IMR-90 (cell line): ENCODE data around the gene TEX22. TPM values are rescaled to one million over a fixed set of nuclear protein-coding genes. Genes with fewer than 3 reads are reported as not detected.

Experiments used
- ATAC-seq: fragments of 200-7000 bp; cut with Tn5 transposase; 2 replicates; pipeline ENCODE4 v1.9.1; 2020; ENCODE audit warnings: low read depth, mild to moderate bottlenecking, moderate library complexity
- BruUV-seq: library from RNA; stranded (reverse); fragments of 400-500 nt; replicated peaks from 2 replicates; lab custom pipeline; 2021; lab: Mats Ljungman, UMichigan
- CTCF ChIA-PET: fragments of 300-600 bp; formaldehyde crosslinking; extraction: SDS; loops from one replicate; lab custom pipeline; 2021; ENCODE audit warnings: antibody characterized with exemption; lab: Yijun Ruan, JAX
- POLR2A ChIA-PET: fragments of 300-600 bp; sonication (Branson Sonifier 250); formaldehyde crosslinking; loops from one replicate; lab custom pipeline; 2022; ENCODE audit warnings: antibody characterized with exemption; ENCODE audit not compliant: unreplicated experiment; lab: Charles Lee
- DNase-seq: peaks from one replicate; pipeline ENCODE4 v3.0.0; 2013
- H2AFZ ChIP-seq: replicated peaks from 2 replicates; pipeline ENCODE3; 2013; ENCODE audit warnings: low read length, mild to moderate bottlenecking; ENCODE audit not compliant: poor library complexity
- H2AK5ac ChIP-seq: 2 replicates; pipeline ENCODE4 v1.6.1; 2013; ENCODE audit warnings: low read depth, low read length, inconsistent platforms
- H2AK9ac ChIP-seq: replicated peaks from 2 replicates; pipeline ENCODE3; 2013; ENCODE audit warnings: mild to moderate bottlenecking, low read depth, low read length, moderate library complexity; ENCODE audit not compliant: poor library complexity
- H2BK120ac ChIP-seq: 2 replicates; pipeline ENCODE4 v1.6.1; 2013; ENCODE audit warnings: low read depth, low read length, inconsistent platforms
- H2BK15ac ChIP-seq: 3 replicates; pipeline ENCODE4 v1.6.1; 2013; ENCODE audit warnings: low read depth, low read length, inconsistent platforms
- H2BK20ac ChIP-seq: 2 replicates; pipeline ENCODE4 v1.6.1; 2013; ENCODE audit warnings: low read depth, mild to moderate bottlenecking, inconsistent platforms, low read length, moderate library complexity
- H2BK5ac ChIP-seq: 2 replicates; pipeline ENCODE4 v1.6.1; 2013; ENCODE audit warnings: mild to moderate bottlenecking, low read depth, low read length, inconsistent platforms; ENCODE audit not compliant: poor library complexity, severe bottlenecking
- H3K14ac ChIP-seq: replicated peaks from 2 replicates; pipeline ENCODE4 v1.6.1; 2013; ENCODE audit warnings: low read depth, low read length, inconsistent platforms
- H3K18ac ChIP-seq: 2 replicates; pipeline ENCODE4 v1.6.1; 2013; ENCODE audit warnings: low read depth, low read length, control low read depth
- H3K23ac ChIP-seq: 2 replicates; pipeline ENCODE4 v1.6.1; 2013; ENCODE audit warnings: low read depth, low read length, inconsistent platforms
- H3K27ac ChIP-seq: 2 replicates; pipeline ENCODE4 v1.5.1; 2013; ENCODE audit warnings: mild to moderate bottlenecking, control low read depth, low read length; ENCODE audit not compliant: insufficient read depth
- H3K27me3 ChIP-seq: 2 replicates; pipeline ENCODE4 v1.6.1; 2013; ENCODE audit warnings: low read length; ENCODE audit not compliant: control insufficient read depth, insufficient read depth
- H3K36me3 ChIP-seq: 2 replicates; pipeline ENCODE4 v1.6.1; 2013; ENCODE audit warnings: low read length, mixed read lengths; ENCODE audit not compliant: control insufficient read depth, insufficient read depth
- H3K4ac ChIP-seq: 2 replicates; pipeline ENCODE4 v1.6.1; 2013; ENCODE audit warnings: low read depth, low read length, inconsistent platforms
- H3K4me1 ChIP-seq: 2 replicates; pipeline ENCODE4 v1.6.1; 2013; ENCODE audit warnings: low read length, mixed read lengths; ENCODE audit not compliant: control insufficient read depth, insufficient read depth
- H3K4me2 ChIP-seq: 2 replicates; pipeline ENCODE4 v1.6.1; 2013; ENCODE audit warnings: low read depth, mild to moderate bottlenecking, control low read depth, low read length, moderate library complexity
- H3K4me3 ChIP-seq: 2 replicates; pipeline ENCODE4 v1.5.1; 2013; ENCODE audit warnings: low read depth, mild to moderate bottlenecking, control low read depth, low read length, moderate library complexity; ENCODE audit not compliant: insufficient read depth
- H3K56ac ChIP-seq: 2 replicates; pipeline ENCODE4 v1.6.1; 2013; ENCODE audit warnings: low read length, inconsistent platforms; ENCODE audit not compliant: insufficient read depth; ENCODE audit errors: extremely low read depth
- H3K79me1 ChIP-seq, 2 experiments: 2 replicates each; pipeline ENCODE4 v1.6.1; 2013; ENCODE audit warnings: low read length in 2 of 2, inconsistent platforms in 1 of 2, low read depth in 1 of 2
- H3K9ac ChIP-seq: 2 replicates; pipeline ENCODE4 v1.6.1; 2013; ENCODE audit warnings: low read depth, low read length, control low read depth
- H3K9me1 ChIP-seq: 2 replicates; pipeline ENCODE4 v1.6.1; 2013; ENCODE audit warnings: low read length, inconsistent platforms; ENCODE audit not compliant: insufficient read depth
- H3K9me3 ChIP-seq: 2 replicates; pipeline ENCODE4 v1.6.1; 2013; ENCODE audit warnings: low read length; ENCODE audit not compliant: control insufficient read depth, insufficient read depth
- H4K20me1 ChIP-seq: 2 replicates; pipeline ENCODE4 v1.6.1; 2013; ENCODE audit warnings: low read length, inconsistent platforms; ENCODE audit not compliant: insufficient read depth
- H4K5ac ChIP-seq: 2 replicates; pipeline ENCODE4 v1.6.1; 2013; ENCODE audit warnings: mild to moderate bottlenecking, low read depth, low read length, control low read depth
- H4K8ac ChIP-seq, 2 experiments: 2 replicates each; pipeline ENCODE4 v1.6.1; 2013; ENCODE audit warnings: low read depth in 2 of 2, low read length in 2 of 2, control low read depth in 1 of 2, inconsistent platforms in 1 of 2
- H4K91ac ChIP-seq: 2 replicates; pipeline ENCODE4 v1.6.1; 2013; ENCODE audit warnings: low read depth, low read length, inconsistent platforms; ENCODE audit not compliant: insufficient read depth
- NFE2L2 ChIP-seq: fragments of 150-350 bp; IDR thresholded peaks from 2 replicates; pipeline ENCODE4 v1.6.1; 2016; ENCODE audit warnings: low read depth, mild to moderate bottlenecking, low read length
- POLR2A ChIP-seq: IDR thresholded peaks from 2 replicates; pipeline ENCODE4 v1.6.1; 2012; ENCODE audit warnings: mild to moderate bottlenecking, low read depth, low read length
- RAD21 ChIP-seq: IDR thresholded peaks from 2 replicates; pipeline ENCODE4 v1.6.1; 2012; ENCODE audit warnings: low read length, improper control_type of control experiment
- RFX5 ChIP-seq: IDR thresholded peaks from 2 replicates; pipeline ENCODE4 v1.8.0; 2012; ENCODE audit warnings: low read depth, mild to moderate bottlenecking, low read length, moderate library complexity
- WGBS, 2 experiments: methylation state at CpG; one replicate each; pipeline versions ENCODE4 v1.1.5 to v1.1.7; 2013; ENCODE audit warnings: missing lambda C conversion rate in 2 of 2; ENCODE audit not compliant: insufficient read length in 1 of 2; ENCODE audit errors: extremely low coverage in 2 of 2; 5-methylcytosine and 5-hydroxymethylcytosine counted together
- dilution Hi-C: fragments of 300-500 bp; cut with HindIII; formaldehyde crosslinking; loops from one replicate; pipeline ENCODE4 v1.14.3; 2018; ENCODE audit warnings: low sequenced_read_pairs; ENCODE audit not compliant: unreplicated experiment
- in situ Hi-C: fragments of 300-500 bp; cut with MboI; formaldehyde crosslinking; loops from 3 replicates; pipeline ENCODE4 v1.14.3; 2019; ENCODE audit warnings: low sequenced_read_pairs, inconsistent platforms, mixed read lengths
- intact Hi-C: fragments of 100-400 bp; cut with micrococcal nuclease; formaldehyde crosslinking; loops from 2 replicates; pipeline ENCODE4 v1.10.0; 2022
- polyA plus RNA-seq, 3 experiments: library from polyadenylated mRNA; depleted of rRNA; stranded (reverse); fragments of >200 nt; gene quantifications; 2 replicates each; pipeline ENCODE4 v1.2.3, GENCODE V29; 2012; ENCODE audit warnings: low replicate concordance in 1 of 3
- total RNA-seq: library from RNA; depleted of rRNA; stranded (reverse); fragments of >200 nt; gene quantifications from 2 replicates; pipeline ENCODE4 v1.2.3, GENCODE V29; 2012

TEX22 gene
- total and polyA plus RNA-seq, 2 of the 4 experiments (the other 2 are of a cell fraction) = 0.10 to 0.18 TPM

GRCh38 chr14:105460616-105461015 is 62.3 kb downstream of the TEX22 start:
- no peak overlapping the region for H3K4me3 ChIP-seq
- POLR2A ChIA-PET = no interaction called here
- H3K9me1 ChIP-seq = 0 out of 2 replicates have a peak, but pooled peaks cover under 1% of the 10 kb centered on the region
- ATAC-seq (no peak), DNase-seq (no peak)
- H2AK5ac ChIP-seq = no peak overlapping the region
- H4K20me1 ChIP-seq = no peaks in the 10 kb centered on the region; the same call in 1 of the 2 replicates
- H2AK9ac ChIP-seq = no peak overlapping the region
- no peak overlapping the region for H3K56ac ChIP-seq
- peaks cover 67% of the 10 kb centered on the region for H3K36me3 ChIP-seq
- no peak overlapping the region for H3K23ac ChIP-seq
- CTCF ChIA-PET = no interaction called here
- H3K27me3 ChIP-seq = no peaks in the 10 kb centered on the region
- H3K27ac ChIP-seq = no peak overlapping the region
- H2BK20ac ChIP-seq = no peak overlapping the region
- intact Hi-C loops = no loop called here
- WGBS, 2 experiments = 83% methylated on average over 1 of the region's 17 CpGs; no CpG with 5 or more reads in 1 of the 2 experiments
- no peak overlapping the region for H3K4me2 ChIP-seq
- dilution Hi-C loops = no loop called here
- no peak overlapping the region for H4K91ac ChIP-seq
- H3K4ac ChIP-seq = no peak overlapping the region
- no peak overlapping the region for H3K14ac ChIP-seq
- H3K79me1 ChIP-seq = 0 out of 4 replicates have a peak, but pooled peaks cover 0 to 3% of the 10 kb centered on the region in 2 experiments
- no peak overlapping the region for H2BK5ac ChIP-seq
- H4K8ac ChIP-seq = no peak overlapping the region
- H2BK15ac ChIP-seq = no peak overlapping the region
- TF ChIP-seq RAD21 (no peak), NFE2L2 (no peak), POLR2A (no peak), RFX5 (no peak)
- no peak overlapping the region for H2AFZ ChIP-seq
- H3K9me3 ChIP-seq = no peaks in the 10 kb centered on the region
- no peak overlapping the region for H3K18ac ChIP-seq
- H4K5ac ChIP-seq = no peak overlapping the region
- H3K9ac ChIP-seq = no peak overlapping the region
- H3K4me1 ChIP-seq = peaks cover under 1% of the 10 kb centered on the region; the same call in 1 of the 2 replicates
- H2BK120ac ChIP-seq = no peak overlapping the region
- in situ Hi-C loops = no loop called here
- BruUV-seq = no TSS peak
